H7 (cell line): ENCODE data around the gene ZNF492. TPM values are rescaled to one million over a fixed set of nuclear protein-coding genes. Genes with fewer than 3 reads are reported as not detected.
"Not testable (repeated sequence)": the region's sequence is repeated elsewhere in the genome, so short reads cannot be mapped to it uniquely, and the experiment has no call there.

Experiments
- DNase-seq: peaks from one replicate; pipeline ENCODE4 v3.0.0; 2012
- H3K27me3 ChIP-seq: 2 replicates; pipeline ENCODE4 v1.6.0; 2011; ENCODE audit warnings: mild to moderate bottlenecking, low read length; ENCODE audit not compliant: control insufficient read depth, insufficient read depth
- H3K36me3 ChIP-seq: replicated peaks from 2 replicates; pipeline ENCODE4 v1.5.1; 2011; ENCODE audit warnings: low read length; ENCODE audit not compliant: control insufficient read depth, insufficient read depth
- H3K4me3 ChIP-seq: 2 replicates; pipeline ENCODE4 v1.5.1; 2011; ENCODE audit warnings: low read depth, mild to moderate bottlenecking, control low read depth, low read length, moderate library complexity; ENCODE audit not compliant: insufficient read depth
- total RNA-seq: library from RNA; depleted of rRNA; stranded (reverse); fragments of >200 nt; shearing (Covaris generic); gene quantifications from 2 replicates; pipeline ENCODE4 v1.2.3, GENCODE V29; 2014; rRNA removed

The ZNF492 gene
- total RNA-seq, 1 experiment from 2014 or later, result not detected

GRCh38 chr19:22623841-22624221 is 10.3 kb upstream of the ZNF492 start:
- Histone ChIP-seq H3K4me3 (no peak overlapping the region), H3K36me3 (no peaks in the 10 kb centered on the region), H3K27me3 (no peaks in the 10 kb centered on the region)
- DNase-seq, result no peak

- no peak for DNase-seq
These were observed 8.7 kb upstream of the ZNF492 start for GRCh38 chr19:22625266-22626035.

GRCh38 chr19:22627526-22627925 is 6.6 kb upstream of the ZNF492 start:
- DNase-seq, result no peak
- no peaks in the 10 kb centered on the region for H3K27me3 ChIP-seq
- H3K4me3 ChIP-seq, result no peak overlapping the region
- no peaks in the 10 kb centered on the region for H3K36me3 ChIP-seq

More at GRCh38 chr19:22625266-22626035, 8.7 kb upstream of the ZNF492 start:
- H3K36me3 ChIP-seq, result no peaks in the 10 kb centered on the region
- H3K27me3 ChIP-seq, result no peaks in the 10 kb centered on the region
- no peak overlapping the region for H3K4me3 ChIP-seq

- DNase-seq, result no peak
- Histone ChIP-seq H3K27me3 (no peaks in the 10 kb centered on the region), H3K4me3 (no peak overlapping the region), H3K36me3 (no peaks in the 10 kb centered on the region)
These were observed 5.7 kb upstream of the ZNF492 start for GRCh38 chr19:22628401-22628800.

GRCh38 chr19:22634450-22634827 is 315 bp downstream of the ZNF492 start:
- no peaks in the 10 kb centered on the region for H3K27me3 ChIP-seq
- H3K36me3 ChIP-seq, result no peaks in the 10 kb centered on the region
- no peak overlapping the region for H3K4me3 ChIP-seq
- no peak for DNase-seq

- not testable (repeated sequence) for H3K27me3 ChIP-seq, H3K4me3 ChIP-seq, DNase-seq, H3K36me3 ChIP-seq
These were observed 51.4 kb downstream of the ZNF492 start for GRCh38 chr19:22685493-22685892.

- DNase-seq, H3K4me3 ChIP-seq: not testable (repeated sequence)
These were observed 68.5 kb downstream of the ZNF492 start for GRCh38 chr19:22702661-22703060.

GRCh38 chr19:22703096-22703495 is 69.0 kb downstream of the ZNF492 start:
- not testable (repeated sequence) for H3K27me3 ChIP-seq, H3K36me3 ChIP-seq, H3K4me3 ChIP-seq, DNase-seq

More at GRCh38 chr19:22702661-22703060, 68.5 kb downstream of the ZNF492 start:
- not testable (repeated sequence) for H3K27me3 ChIP-seq, H3K36me3 ChIP-seq

- DNase-seq, result peak; percentile 11
- no peaks in the 10 kb centered on the region for H3K27me3 ChIP-seq
- no peaks in the 10 kb centered on the region for H3K36me3 ChIP-seq
- no peak overlapping the region for H3K4me3 ChIP-seq
These were observed 74.9 kb downstream of the ZNF492 start for GRCh38 chr19:22708983-22709382.

Other genes with a start within 250 kb of the ZNF492 start
- not detected in 2 replicates for gene ZNF98, start 212.0 kb upstream of the ZNF492 start, total RNA-seq
- not detected in 2 replicates for gene ZNF99, start 149.8 kb downstream of the ZNF492 start, total RNA-seq
- gene ZNF723, start 198.0 kb downstream of the ZNF492 start, total RNA-seq, result not detected in 2 replicates